Daoy (cell line): ENCODE data around the gene WDR90. TPM values are rescaled to one million over a fixed set of nuclear protein-coding genes. Genes with fewer than 3 reads are reported as not detected.

ENCODE experiments used
- DNase-seq: peaks from one replicate; pipeline ENCODE4 v3.0.0-alpha.2; 2015; ENCODE audit warnings: low read depth
- total RNA-seq: library from RNA; depleted of rRNA; stranded (reverse); fragments of >200 nt; shearing (Covaris generic); gene quantifications from 2 replicates; pipeline ENCODE4 v1.2.3, GENCODE V29; 2014

WDR90 gene
- total RNA-seq, 1 experiment from 2014 or later: 11.7 TPM

- DNase-seq: no peak
Observed at GRCh38 chr16:676565-676902, 27.4 kb downstream of the WDR90 start.

GRCh38 chr16:676913-677312 is 27.7 kb downstream of the WDR90 start:
- no peak for DNase-seq

GRCh38 chr16:677316-678190 is 28.4 kb downstream of the WDR90 start:
- DNase-seq: no peak

- DNase-seq: no peak
Observed at GRCh38 chr16:678209-678857, 29.2 kb downstream of the WDR90 start.

- DNase-seq: peak; percentile 76
Observed at GRCh38 chr16:678858-679813, 30.0 kb downstream of the WDR90 start.

DNA sequence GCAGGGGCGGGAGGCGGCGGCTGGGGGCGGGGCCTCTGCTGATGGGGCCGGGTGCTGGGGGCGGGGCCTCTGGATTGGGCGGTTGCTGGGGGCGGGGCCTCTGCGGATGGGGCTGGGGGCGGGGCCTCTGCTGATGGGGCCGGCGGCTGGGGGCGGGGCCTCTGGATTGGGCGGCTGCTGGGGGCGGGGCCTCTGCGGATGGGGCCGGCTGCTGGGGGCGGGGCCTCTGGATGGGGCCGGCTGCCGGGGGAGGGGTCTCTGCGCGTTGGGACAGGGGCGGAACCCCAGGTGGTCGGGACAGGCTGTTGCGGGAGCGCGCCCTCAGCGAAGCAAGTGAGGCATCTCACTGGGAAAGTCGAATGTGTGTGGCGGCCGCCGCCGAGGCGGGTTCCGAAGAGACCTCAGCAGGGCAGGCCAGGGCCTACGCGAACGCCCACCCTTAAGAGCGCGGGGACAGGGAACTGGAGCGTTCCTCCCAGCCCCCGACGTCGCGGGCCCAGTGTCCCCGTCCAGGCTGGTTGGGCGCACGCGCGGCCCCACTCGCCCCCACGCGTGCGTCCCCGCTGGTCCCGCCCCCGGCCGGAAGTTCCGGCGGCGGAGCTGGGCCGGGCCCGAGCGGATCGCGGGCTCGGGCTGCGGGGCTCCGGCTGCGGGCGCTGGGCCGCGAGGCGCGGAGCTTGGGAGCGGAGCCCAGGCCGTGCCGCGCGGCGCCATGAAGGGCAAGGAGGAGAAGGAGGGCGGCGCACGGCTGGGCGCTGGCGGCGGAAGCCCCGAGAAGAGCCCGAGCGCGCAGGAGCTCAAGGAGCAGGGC is 30.9 kb downstream of the WDR90 start, which contains the start of gene STUB1:
Gene STUB1 (plus strand): TSS at position 597 of the 811 bp plus-strand sequence. CDS start 116 bp downstream, at position 713.
- DNase-seq: peak; percentile 87

DNA sequence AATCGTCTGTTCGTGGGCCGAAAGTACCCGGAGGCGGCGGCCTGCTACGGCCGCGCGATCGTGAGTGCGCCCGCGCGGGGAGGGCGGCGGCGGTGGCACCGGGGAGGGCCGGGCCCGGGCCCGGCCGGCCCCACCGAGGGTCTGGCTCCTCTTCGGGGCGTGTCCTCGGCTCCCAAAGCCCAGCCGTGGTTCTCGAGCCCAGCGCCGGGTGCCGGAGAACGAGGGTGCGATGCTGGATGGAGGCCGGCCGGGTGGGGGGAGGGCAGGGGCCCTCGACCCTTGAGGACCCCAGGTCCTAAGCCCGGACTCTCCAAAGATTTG is 31.4 kb downstream of the WDR90 start:
- no peak for DNase-seq

GRCh38 chr16:680967-681745 is 32.0 kb downstream of the WDR90 start:
- peak; percentile 59 for DNase-seq

DNA sequence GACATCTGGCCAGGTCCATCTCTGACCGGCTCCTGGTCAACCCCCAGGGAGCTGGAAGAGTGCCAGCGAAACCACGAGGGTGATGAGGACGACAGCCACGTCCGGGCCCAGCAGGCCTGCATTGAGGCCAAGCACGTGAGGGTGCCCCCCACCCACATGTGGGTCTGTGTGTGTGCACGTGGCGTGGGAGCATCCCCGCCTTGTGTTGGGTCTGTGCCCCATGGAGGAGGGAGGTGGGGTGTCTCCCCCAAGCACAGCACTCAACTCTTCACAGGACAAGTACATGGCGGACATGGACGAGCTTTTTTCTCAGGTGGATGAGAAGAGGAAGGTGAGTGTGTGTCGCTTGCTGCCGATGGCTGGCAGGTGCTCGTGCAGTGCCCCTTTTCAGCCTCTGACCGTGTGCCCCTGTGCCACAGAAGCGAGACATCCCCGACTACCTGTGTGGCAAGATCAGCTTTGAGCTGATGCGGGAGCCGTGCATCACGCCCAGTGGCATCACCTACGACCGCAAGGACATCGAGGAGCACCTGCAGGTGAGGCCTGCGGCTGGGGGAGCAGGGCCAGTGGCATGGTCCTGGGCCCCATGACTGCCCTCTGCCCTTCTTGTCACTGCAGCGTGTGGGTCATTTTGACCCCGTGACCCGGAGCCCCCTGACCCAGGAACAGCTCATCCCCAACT is 32.7 kb downstream of the WDR90 start:
- no peak for DNase-seq

GRCh38 chr16:682493-683395 is 33.6 kb downstream of the WDR90 start:
- DNase-seq: no peak

GRCh38 chr16:683396-684070 is 34.4 kb downstream of the WDR90 start:
- no peak for DNase-seq

- DNase-seq: peak; percentile 96
Observed at GRCh38 chr16:684071-684794, 35.1 kb downstream of the WDR90 start, which contains the start of gene JMJD8. JMJD8 (minus strand) TSS chr16:684334; CDS start chr16:684319, 15 bp downstream.

- no peak for DNase-seq
Observed at GRCh38 chr16:684961-685696, 36.0 kb downstream of the WDR90 start.

GRCh38 chr16:685967-686366 is 36.8 kb downstream of the WDR90 start:
- peak; percentile 64 for DNase-seq

DNA sequence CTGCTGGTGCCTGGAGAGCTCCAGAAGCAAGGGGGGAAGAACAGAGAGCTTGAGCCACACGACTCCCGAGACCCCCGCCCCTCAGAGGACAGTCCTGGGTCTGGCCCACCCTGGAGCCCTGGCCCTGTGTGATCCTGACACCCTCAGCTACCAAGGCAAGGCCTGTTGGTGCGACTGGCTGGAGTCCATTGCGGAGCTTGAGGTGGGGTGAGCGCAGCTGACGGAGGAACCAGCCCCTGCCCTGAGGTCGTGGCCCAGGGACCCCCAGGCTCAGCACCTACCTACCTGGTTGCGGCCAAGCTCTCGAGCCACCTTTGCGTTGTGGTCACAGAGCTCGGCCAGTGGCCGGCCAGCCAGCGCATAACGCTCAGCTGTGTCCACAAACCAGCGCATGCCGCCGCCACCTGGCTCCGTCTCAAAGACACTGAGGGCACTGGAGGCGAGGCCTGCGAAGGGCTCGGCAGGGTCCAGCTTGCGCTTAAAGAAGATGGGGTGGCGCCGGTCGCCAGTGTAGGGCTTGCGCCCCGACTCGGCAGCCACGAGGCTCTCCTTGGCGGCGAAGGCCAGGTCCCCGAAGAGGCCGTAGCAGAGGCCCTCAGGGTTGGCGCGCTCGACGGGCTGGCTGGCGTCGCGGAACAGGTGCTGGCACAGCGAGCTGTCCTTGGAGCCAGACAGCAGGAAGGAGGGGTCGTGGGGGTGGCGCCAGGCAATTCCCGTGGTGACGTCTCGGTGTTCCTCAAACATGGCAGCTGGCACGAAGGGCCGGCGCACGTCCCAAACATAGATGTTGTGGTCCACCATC is 37.5 kb downstream of the WDR90 start:
- DNase-seq: no peak

GRCh38 chr16:687499-687898 is 38.3 kb downstream of the WDR90 start:
- no peak for DNase-seq
